Esophagus squamous epithelium (tissue), 5 donors: Measurements from ENCODE around the gene TRIP12. TPM values are rescaled to one million over a fixed set of nuclear protein-coding genes. Genes with fewer than 3 reads are reported as not detected.

ENCODE experiments used
- DNase-seq: peaks from one replicate; lab custom pipeline; 2025; lab: John Stamatoyannopoulos, UW
- H3K27ac ChIP-seq, 4 donors: fragments of 200-600 bp; sonication (generic); one replicate each; pipeline ENCODE4 v1.5.1; 2016 to 2019; ENCODE audit warnings: mild to moderate bottlenecking in 1 of 4
- H3K27me3 ChIP-seq, 4 donors: fragments of 200-600 bp; sonication (generic); 1 replicate in 3 of 4; 2 replicates in 1 of 4; pipeline versions ENCODE4 v1.5.1 to v1.6.0; 2017 to 2021; ENCODE audit warnings: antibody characterized with exemption in 1 of 4
- H3K36me3 ChIP-seq, 3 donors: fragments of 200-600 bp; sonication (generic); one replicate each; pipeline ENCODE4 v1.5.1; 2016 to 2019
- H3K4me1 ChIP-seq, 3 donors: fragments of 200-600 bp; sonication (generic); one replicate each; pipeline ENCODE4 v1.5.1; 2017 to 2019
- H3K4me3 ChIP-seq, 4 donors: fragments of 200-600 bp; sonication (generic); 1 replicate in 3 of 4; 2 replicates in 1 of 4; pipeline ENCODE4 v1.5.1; 2016 to 2019; ENCODE audit warnings: mild to moderate bottlenecking in 2 of 4, moderate library complexity in 1 of 4
- H3K9me3 ChIP-seq, 3 donors: fragments of 200-600 bp; sonication (generic); one replicate each; pipeline ENCODE4 v1.5.1; 2016 to 2019
- POLR2A ChIP-seq, 4 donors: fragments of 450-650 bp; IDR thresholded peaks; one replicate each; pipeline ENCODE4 v1.6.1; 2017; ENCODE audit warnings: antibody characterized with exemption in 4 of 4, mild to moderate bottlenecking in 4 of 4, moderate library complexity in 3 of 4
- WGBS, 2 donors: methylation state at CpG; one replicate each; pipeline ENCODE4 v1.1.5; 2018; 5-methylcytosine and 5-hydroxymethylcytosine counted together
- intact Hi-C: fragments of 100-400 bp; cut with DNase I; formaldehyde crosslinking; loops from one replicate; pipeline ENCODE4 v1.15.0; 2022
- total RNA-seq, 4 donors: library from RNA; depleted of rRNA; stranded (reverse); fragments of >200 nt; gene quantifications; one replicate each; pipeline ENCODE4 v1.1.0, GENCODE V29; 2016
- TF ChIP-seq, protein P1 (sequence below), 6 experiments: fragments of 450-650 bp in 4 of 6; fragments of 200-600 bp in 2 of 6; sonication (generic) in 2 of 6; IDR thresholded peaks; one replicate each; pipeline ENCODE4 v1.5.1; 2016 to 2019; ENCODE audit warnings: antibody characterized with exemption in 6 of 6, mild to moderate bottlenecking in 4 of 6, moderate library complexity in 4 of 6
- donor health status: DM: yes; HTN: yes; CAD: no.

The TRIP12 gene
- total RNA-seq, 4 donors from 2014 or later = 84.8 to 174 (median 125) TPM

DNA sequence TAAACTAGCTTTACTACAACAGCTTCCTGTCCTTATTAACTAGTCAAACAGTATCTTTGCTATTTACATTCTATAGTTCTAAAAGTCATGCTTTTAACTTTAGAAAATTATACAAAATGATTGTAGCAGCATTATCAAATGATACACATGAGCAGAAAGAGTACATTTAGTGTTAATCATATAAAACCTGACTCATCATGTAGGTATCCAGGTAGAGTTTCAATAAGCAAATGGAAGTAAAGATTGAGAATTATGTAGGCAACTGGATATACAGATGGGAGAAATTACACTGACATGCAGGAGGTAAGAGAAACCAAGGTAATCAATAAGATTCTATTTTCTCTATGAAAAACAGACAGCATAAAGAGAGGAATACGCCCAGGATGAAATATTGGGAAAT is 33.8 kb downstream of the TRIP12 start:
- 100% methylated on average over 1 of the region's 1 CpG for WGBS, 2 donors
- H3K4me3 ChIP-seq = no peak overlapping the region

DNA sequence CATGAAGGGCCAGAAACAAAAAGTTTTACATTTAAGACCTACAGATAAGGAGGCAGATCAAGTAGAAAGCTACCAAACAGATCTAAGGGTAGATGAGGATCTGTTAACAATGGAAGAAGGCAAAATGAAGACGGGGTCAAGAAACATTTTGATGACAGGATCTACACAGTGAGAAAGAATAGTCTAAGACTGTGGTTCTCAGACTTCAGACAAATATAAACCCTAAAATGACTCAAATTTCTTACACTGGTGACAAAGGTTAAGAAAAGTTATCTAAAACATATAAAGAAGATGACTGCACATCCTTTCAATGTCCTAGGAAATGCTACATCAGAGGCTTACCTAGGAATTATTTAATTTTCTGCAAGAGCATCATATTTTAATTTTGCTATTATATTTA is 34.4 kb downstream of the TRIP12 start:
- Histone ChIP-seq H3K4me1 (peaks cover 0 to 42% (median 0%) of the 10 kb centered on the region in 3 donors), H3K9me3 (no peaks in the 10 kb centered on the region), H3K27me3 (no peaks in the 10 kb centered on the region), H3K4me3 (no peak overlapping the region), H3K36me3 (peaks cover 0 to 26% (median 0%) of the 10 kb centered on the region in 3 donors), H3K27ac (no peak overlapping the region)
- WGBS, 2 donors = 60 to 88% methylated on average over 1 of the region's 1 CpG
- no peak for DNase-seq
- intact Hi-C loops = no loop called here
- TF ChIP-seq, protein P1, sequence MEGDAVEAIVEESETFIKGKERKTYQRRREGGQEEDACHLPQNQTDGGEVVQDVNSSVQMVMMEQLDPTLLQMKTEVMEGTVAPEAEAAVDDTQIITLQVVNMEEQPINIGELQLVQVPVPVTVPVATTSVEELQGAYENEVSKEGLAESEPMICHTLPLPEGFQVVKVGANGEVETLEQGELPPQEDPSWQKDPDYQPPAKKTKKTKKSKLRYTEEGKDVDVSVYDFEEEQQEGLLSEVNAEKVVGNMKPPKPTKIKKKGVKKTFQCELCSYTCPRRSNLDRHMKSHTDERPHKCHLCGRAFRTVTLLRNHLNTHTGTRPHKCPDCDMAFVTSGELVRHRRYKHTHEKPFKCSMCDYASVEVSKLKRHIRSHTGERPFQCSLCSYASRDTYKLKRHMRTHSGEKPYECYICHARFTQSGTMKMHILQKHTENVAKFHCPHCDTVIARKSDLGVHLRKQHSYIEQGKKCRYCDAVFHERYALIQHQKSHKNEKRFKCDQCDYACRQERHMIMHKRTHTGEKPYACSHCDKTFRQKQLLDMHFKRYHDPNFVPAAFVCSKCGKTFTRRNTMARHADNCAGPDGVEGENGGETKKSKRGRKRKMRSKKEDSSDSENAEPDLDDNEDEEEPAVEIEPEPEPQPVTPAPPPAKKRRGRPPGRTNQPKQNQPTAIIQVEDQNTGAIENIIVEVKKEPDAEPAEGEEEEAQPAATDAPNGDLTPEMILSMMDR (IDR thresholded peaks at IDR 0.05) = no peak
- TF ChIP-seq POLR2A (IDR thresholded peaks at IDR 0.05) = no peak

More for the DNA sequence above, 33.8 kb downstream of the TRIP12 start:
- H3K36me3 ChIP-seq = peaks cover 0 to 26% (median 0%) of the 10 kb centered on the region in 3 donors
- TF ChIP-seq, protein P1 (IDR thresholded peaks at IDR 0.05) = no peak
- TF ChIP-seq POLR2A (IDR thresholded peaks at IDR 0.05) = no peak
- no peaks in the 10 kb centered on the region for H3K9me3 ChIP-seq
- intact Hi-C loops = no loop called here
- no peaks in the 10 kb centered on the region for H3K27me3 ChIP-seq
- H3K27ac ChIP-seq = no peak overlapping the region
- no peak for DNase-seq
- peaks cover 0 to 42% (median 0%) of the 10 kb centered on the region in 3 donors for H3K4me1 ChIP-seq

DNA sequence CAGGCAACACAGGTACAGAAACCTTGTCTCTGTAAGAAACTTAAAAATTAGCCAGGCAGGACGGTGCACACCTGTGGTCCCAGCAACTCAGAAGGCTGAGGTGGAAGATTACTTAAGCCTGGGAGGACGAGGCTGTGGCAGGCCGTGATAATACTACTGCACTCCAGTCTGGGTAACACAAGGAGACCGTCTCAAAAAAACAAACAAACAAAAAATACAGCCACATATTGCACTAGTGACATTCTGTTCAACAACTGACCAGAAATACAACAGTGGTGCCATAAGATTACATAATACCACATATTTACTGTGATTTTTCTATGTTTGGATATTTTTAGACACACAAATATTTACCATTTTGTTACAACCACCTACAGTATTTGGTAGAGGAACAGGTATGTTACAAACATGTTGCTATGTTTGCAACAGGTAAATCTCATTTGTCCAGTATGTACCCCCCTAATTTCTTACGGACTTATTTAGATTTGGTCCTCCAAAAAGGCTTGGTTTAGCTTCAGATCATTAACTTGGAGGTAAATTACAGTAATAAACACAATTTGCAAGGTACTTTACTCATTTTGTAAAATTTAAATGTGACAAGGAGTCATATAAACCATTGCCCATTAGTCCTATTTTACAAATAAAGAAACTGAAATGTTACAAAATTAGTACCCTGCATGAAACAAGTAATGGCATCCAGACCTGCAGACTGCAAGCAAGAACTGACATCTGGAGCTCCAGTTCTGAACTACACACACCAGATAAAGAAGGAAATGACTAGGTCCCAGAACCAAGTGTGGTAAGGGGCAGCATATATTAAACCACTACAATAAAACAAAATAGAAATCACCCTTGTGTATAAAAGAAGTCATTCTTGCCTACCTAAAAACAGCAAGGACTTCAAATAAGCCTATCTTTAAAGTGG is 36.8 kb downstream of the TRIP12 start:
- DNase-seq = no peak
- Histone ChIP-seq H3K36me3 (peaks cover 0 to 17% (median 0%) of the 10 kb centered on the region in 3 donors), H3K4me1 (peaks cover 0 to 54% (median 0%) of the 10 kb centered on the region in 3 donors), H3K4me3 (no peak overlapping the region), H3K27me3 (no peaks in the 10 kb centered on the region), H3K9me3 (no peaks in the 10 kb centered on the region), H3K27ac (no peak overlapping the region)
- 75 to 96% methylated on average over 5 of the region's 5 CpGs for WGBS, 2 donors
- intact Hi-C loops = no loop called here
- TF ChIP-seq, protein P1 (IDR thresholded peaks at IDR 0.05) = no peak
- no peak for TF ChIP-seq POLR2A (IDR thresholded peaks at IDR 0.05)

DNA sequence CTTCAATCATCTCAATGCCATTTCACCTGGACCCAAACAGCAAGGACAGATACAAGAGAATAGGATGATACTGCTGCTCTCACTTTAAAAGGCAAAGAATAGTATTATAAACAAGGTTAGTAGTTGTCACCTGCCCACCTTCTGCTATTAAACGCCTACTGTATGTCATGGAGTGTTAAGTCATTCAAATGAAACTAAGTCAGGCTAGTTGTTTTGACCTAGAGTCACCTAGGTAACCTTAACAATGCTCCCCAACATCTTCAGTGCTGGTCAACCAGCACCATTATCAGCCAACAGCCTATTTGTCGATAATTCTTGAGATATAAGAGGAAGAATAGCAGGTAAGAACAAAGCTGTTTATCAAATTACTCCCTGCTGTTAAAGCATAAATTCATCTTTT is 39.2 kb downstream of the TRIP12 start:
- H3K27ac ChIP-seq = no peak overlapping the region
- TF ChIP-seq, protein P1 (IDR thresholded peaks at IDR 0.05) = no peak
- no peak for TF ChIP-seq POLR2A (IDR thresholded peaks at IDR 0.05)
- no peak overlapping the region for H3K4me3 ChIP-seq
- H3K4me1 ChIP-seq = peaks cover 0 to 36% (median 0%) of the 10 kb centered on the region in 3 donors
- intact Hi-C loops = no loop called here
- 68 to 72% methylated on average over 2 of the region's 2 CpGs for WGBS, 2 donors
- no peaks in the 10 kb centered on the region for H3K9me3 ChIP-seq
- DNase-seq = no peak
- peaks cover 0 to 41% (median 7%) of the 10 kb centered on the region in 3 donors for H3K36me3 ChIP-seq
- H3K27me3 ChIP-seq = no peaks in the 10 kb centered on the region
